A673 (cell line): ENCODE data around the gene GJA5.

Experiments used
- EZH2 ChIP-seq: fragments of 200-600 bp; sonication (generic); IDR thresholded peaks from 2 replicates; pipeline ENCODE4 v1.6.1; 2017; ENCODE audit warnings: borderline replicate concordance, low read depth, mild to moderate bottlenecking, mixed read lengths, antibody characterized with exemption, low read length; ENCODE audit not compliant: poor library complexity, severe bottlenecking
- TF ChIP-seq, protein P1 (sequence below): fragments of 300-800, 200-600 bp; sonication (generic); conservative IDR thresholded peaks from 2 replicates; pipeline ENCODE4 v1.5.1; 2017; ENCODE audit warnings: low read depth, mild to moderate bottlenecking, antibody characterized with exemption, low read length, moderate library complexity, mixed read lengths

DNA sequence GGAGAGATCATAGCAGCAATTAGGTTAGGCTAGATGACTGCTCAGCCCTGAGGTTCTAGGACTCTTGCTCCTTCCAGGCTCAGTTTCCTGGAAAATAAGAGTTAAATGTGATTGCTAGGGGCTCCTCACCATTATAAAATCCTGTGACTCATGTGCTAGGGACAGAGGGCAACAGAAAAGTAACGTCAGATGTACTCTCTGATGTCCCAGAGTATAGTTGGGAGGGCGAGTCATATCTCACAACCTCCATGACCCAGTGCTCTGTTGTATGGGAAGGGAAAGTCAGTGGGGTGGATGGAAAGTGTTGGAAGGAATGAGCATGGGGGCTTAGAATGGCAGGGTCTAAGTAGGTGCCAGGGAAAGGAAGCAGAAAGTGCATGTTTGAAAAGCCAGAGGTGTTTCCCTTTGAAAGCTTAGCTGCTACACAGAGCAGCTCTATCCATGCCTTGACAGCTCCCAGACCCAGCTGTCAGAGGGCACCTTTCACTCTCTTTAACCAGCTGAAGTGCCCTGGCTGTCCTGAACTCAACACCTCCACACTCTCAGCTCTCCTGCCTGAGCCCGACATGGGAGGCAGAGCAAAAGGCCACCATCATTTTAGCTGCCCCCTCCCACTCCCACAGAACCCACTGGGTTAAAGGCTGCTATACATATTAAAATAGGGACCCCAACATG, 11.6 kb downstream of the GJA5 start:
- TF ChIP-seq, protein P1, sequence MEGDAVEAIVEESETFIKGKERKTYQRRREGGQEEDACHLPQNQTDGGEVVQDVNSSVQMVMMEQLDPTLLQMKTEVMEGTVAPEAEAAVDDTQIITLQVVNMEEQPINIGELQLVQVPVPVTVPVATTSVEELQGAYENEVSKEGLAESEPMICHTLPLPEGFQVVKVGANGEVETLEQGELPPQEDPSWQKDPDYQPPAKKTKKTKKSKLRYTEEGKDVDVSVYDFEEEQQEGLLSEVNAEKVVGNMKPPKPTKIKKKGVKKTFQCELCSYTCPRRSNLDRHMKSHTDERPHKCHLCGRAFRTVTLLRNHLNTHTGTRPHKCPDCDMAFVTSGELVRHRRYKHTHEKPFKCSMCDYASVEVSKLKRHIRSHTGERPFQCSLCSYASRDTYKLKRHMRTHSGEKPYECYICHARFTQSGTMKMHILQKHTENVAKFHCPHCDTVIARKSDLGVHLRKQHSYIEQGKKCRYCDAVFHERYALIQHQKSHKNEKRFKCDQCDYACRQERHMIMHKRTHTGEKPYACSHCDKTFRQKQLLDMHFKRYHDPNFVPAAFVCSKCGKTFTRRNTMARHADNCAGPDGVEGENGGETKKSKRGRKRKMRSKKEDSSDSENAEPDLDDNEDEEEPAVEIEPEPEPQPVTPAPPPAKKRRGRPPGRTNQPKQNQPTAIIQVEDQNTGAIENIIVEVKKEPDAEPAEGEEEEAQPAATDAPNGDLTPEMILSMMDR, result no peak
- TF ChIP-seq EZH2, result no peak
